ENCODE results near the gene GET4.
A peak's percentile ranks its signal among the peaks of the same experiment; 100 is the strongest.
"Not testable (repeated sequence)": the region's sequence is repeated elsewhere in the genome, so short reads cannot be mapped to it uniquely, and the experiment has no call there.

GET4 gene

GRCh38 chr7:935874-936385, 59.6 kb downstream of the GET4 start:
- Histone ChIP-seq H3K4me1 (ENCODE audit: control insufficient read depth in 2 of 2, insufficient read depth in 2 of 2, low read length in 2 of 2) (no peaks in the 10 kb centered on the region), H3K27me3 (ENCODE audit: control insufficient read depth in 2 of 2, insufficient read depth in 2 of 2, low read length in 2 of 2) (no peaks in the 10 kb centered on the region), H3K4me3 (ENCODE audit: low read length in 2 of 2) (no peak overlapping the region), H3K27ac (ENCODE audit: low read depth in 2 of 2, low read length in 2 of 2) (no peak overlapping the region), H3K36me3 (ENCODE audit: control insufficient read depth in 2 of 2, insufficient read depth in 2 of 2, low read length in 2 of 2) (peaks cover 3 to 6% of the 10 kb centered on the region in 2 donors), H3K9me3 (ENCODE audit: control insufficient read depth in 2 of 2, low read length in 2 of 2) (no peaks in the 10 kb centered on the region), H3K9ac (ENCODE audit: low read depth in 1 of 2, low read length in 2 of 2) (no peak overlapping the region)

- H3K27me3 ChIP-seq (ENCODE audit: control insufficient read depth in 2 of 2, insufficient read depth in 2 of 2, low read length in 2 of 2) = no peaks in the 10 kb centered on the region
- no peaks in the 10 kb centered on the region for H3K4me1 ChIP-seq (ENCODE audit: control insufficient read depth in 2 of 2, insufficient read depth in 2 of 2, low read length in 2 of 2)
- H3K4me3 ChIP-seq (ENCODE audit: low read length in 2 of 2) = no peak overlapping the region
- no peak overlapping the region for H3K27ac ChIP-seq (ENCODE audit: low read depth in 2 of 2, low read length in 2 of 2)
- no peak overlapping the region for H3K9ac ChIP-seq (ENCODE audit: low read depth in 1 of 2, low read length in 2 of 2)
- H3K36me3 ChIP-seq (ENCODE audit: control insufficient read depth in 2 of 2, insufficient read depth in 2 of 2, low read length in 2 of 2) = peaks cover 3 to 6% of the 10 kb centered on the region in 2 donors
- H3K9me3 ChIP-seq (ENCODE audit: control insufficient read depth in 2 of 2, low read length in 2 of 2) = no peaks in the 10 kb centered on the region
Observed at GRCh38 chr7:936386-937054, 60.2 kb downstream of the GET4 start.

- H3K4me1 ChIP-seq (ENCODE audit: control insufficient read depth in 2 of 2, insufficient read depth in 2 of 2, low read length in 2 of 2) = no peaks in the 10 kb centered on the region
- no peak overlapping the region for H3K4me3 ChIP-seq (ENCODE audit: low read length in 2 of 2)
- no peak overlapping the region for H3K27ac ChIP-seq (ENCODE audit: low read depth in 2 of 2, low read length in 2 of 2)
- H3K36me3 ChIP-seq (ENCODE audit: control insufficient read depth in 2 of 2, insufficient read depth in 2 of 2, low read length in 2 of 2) = peaks cover 0 to 6% of the 10 kb centered on the region in 2 donors
- no peaks in the 10 kb centered on the region for H3K27me3 ChIP-seq (ENCODE audit: control insufficient read depth in 2 of 2, insufficient read depth in 2 of 2, low read length in 2 of 2)
- no peaks in the 10 kb centered on the region for H3K9me3 ChIP-seq (ENCODE audit: control insufficient read depth in 2 of 2, low read length in 2 of 2)
- H3K9ac ChIP-seq (ENCODE audit: low read depth in 1 of 2, low read length in 2 of 2) = no peak overlapping the region
Observed at GRCh38 chr7:937856-938484, 61.6 kb downstream of the GET4 start.

GRCh38 chr7:938546-939185, 62.3 kb downstream of the GET4 start:
- H3K36me3 ChIP-seq (ENCODE audit: control insufficient read depth in 2 of 2, insufficient read depth in 2 of 2, low read length in 2 of 2) = peaks cover 0 to 6% of the 10 kb centered on the region in 2 donors
- no peak overlapping the region for H3K4me3 ChIP-seq (ENCODE audit: low read length in 2 of 2)
- H3K27me3 ChIP-seq (ENCODE audit: control insufficient read depth in 2 of 2, insufficient read depth in 2 of 2, low read length in 2 of 2) = no peaks in the 10 kb centered on the region
- H3K27ac ChIP-seq (ENCODE audit: low read depth in 2 of 2, low read length in 2 of 2) = no peak overlapping the region
- no peaks in the 10 kb centered on the region for H3K4me1 ChIP-seq (ENCODE audit: control insufficient read depth in 2 of 2, insufficient read depth in 2 of 2, low read length in 2 of 2)
- H3K9me3 ChIP-seq (ENCODE audit: control insufficient read depth in 2 of 2, low read length in 2 of 2) = no peaks in the 10 kb centered on the region
- no peak overlapping the region for H3K9ac ChIP-seq (ENCODE audit: low read depth in 1 of 2, low read length in 2 of 2)

- no peak overlapping the region for H3K27ac ChIP-seq (ENCODE audit: low read depth in 2 of 2, low read length in 2 of 2)
- peaks cover 2 to 3% of the 10 kb centered on the region in 2 donors for H3K4me1 ChIP-seq (ENCODE audit: control insufficient read depth in 2 of 2, insufficient read depth in 2 of 2, low read length in 2 of 2)
- H3K4me3 ChIP-seq (ENCODE audit: low read length in 2 of 2) = no peak overlapping the region
- no peak overlapping the region for H3K9ac ChIP-seq (ENCODE audit: low read depth in 1 of 2, low read length in 2 of 2)
- H3K36me3 ChIP-seq (ENCODE audit: control insufficient read depth in 2 of 2, insufficient read depth in 2 of 2, low read length in 2 of 2) = peaks cover 0 to 2% of the 10 kb centered on the region in 2 donors
- no peaks in the 10 kb centered on the region for H3K9me3 ChIP-seq (ENCODE audit: control insufficient read depth in 2 of 2, low read length in 2 of 2)
- H3K27me3 ChIP-seq (ENCODE audit: control insufficient read depth in 2 of 2, insufficient read depth in 2 of 2, low read length in 2 of 2) = no peaks in the 10 kb centered on the region
Observed at GRCh38 chr7:939843-940242, 63.5 kb downstream of the GET4 start.

- peaks cover 6 to 9% of the 10 kb centered on the region in 2 donors for H3K4me1 ChIP-seq (ENCODE audit: control insufficient read depth in 2 of 2, insufficient read depth in 2 of 2, low read length in 2 of 2)
- H3K36me3 ChIP-seq (ENCODE audit: control insufficient read depth in 2 of 2, insufficient read depth in 2 of 2, low read length in 2 of 2) = peaks cover 0 to 2% of the 10 kb centered on the region in 2 donors
- no peaks in the 10 kb centered on the region for H3K27me3 ChIP-seq (ENCODE audit: control insufficient read depth in 2 of 2, insufficient read depth in 2 of 2, low read length in 2 of 2)
- H3K4me3 ChIP-seq (ENCODE audit: low read length in 2 of 2) = no peak overlapping the region
- H3K9ac ChIP-seq (ENCODE audit: low read depth in 1 of 2, low read length in 2 of 2) = no peak overlapping the region
- H3K27ac ChIP-seq (ENCODE audit: low read depth in 2 of 2, low read length in 2 of 2) = no peak overlapping the region
- no peaks in the 10 kb centered on the region for H3K9me3 ChIP-seq (ENCODE audit: control insufficient read depth in 2 of 2, low read length in 2 of 2)
Observed at GRCh38 chr7:940599-941408, 64.5 kb downstream of the GET4 start.

- not testable (repeated sequence) for H3K27me3 ChIP-seq (ENCODE audit: control insufficient read depth in 2 of 2, insufficient read depth in 2 of 2, low read length in 2 of 2); H3K9me3 ChIP-seq (ENCODE audit: control insufficient read depth in 2 of 2, low read length in 2 of 2); H3K9ac ChIP-seq (ENCODE audit: low read depth in 1 of 2, low read length in 2 of 2); H3K4me3 ChIP-seq (ENCODE audit: low read length in 2 of 2); H3K27ac ChIP-seq (ENCODE audit: low read depth in 2 of 2, low read length in 2 of 2); H3K36me3 ChIP-seq (ENCODE audit: control insufficient read depth in 2 of 2, insufficient read depth in 2 of 2, low read length in 2 of 2)
- peaks cover 17 to 23% of the 10 kb centered on the region in 2 donors for H3K4me1 ChIP-seq (ENCODE audit: control insufficient read depth in 2 of 2, insufficient read depth in 2 of 2, low read length in 2 of 2)
Observed at GRCh38 chr7:943793-944192, 67.4 kb downstream of the GET4 start.

- Histone ChIP-seq H3K4me1 (ENCODE audit: control insufficient read depth in 2 of 2, insufficient read depth in 2 of 2, low read length in 2 of 2) (peaks cover 22 to 23% of the 10 kb centered on the region in 2 donors), H3K36me3 (ENCODE audit: control insufficient read depth in 2 of 2, insufficient read depth in 2 of 2, low read length in 2 of 2) (no peaks in the 10 kb centered on the region), H3K4me3 (ENCODE audit: low read length in 2 of 2) (peak overlapping the region; percentile 50 to 62), H3K9ac (ENCODE audit: low read depth in 1 of 2, low read length in 2 of 2) (peak overlapping the region; percentile 76 to 89), H3K9me3 (ENCODE audit: control insufficient read depth in 2 of 2, low read length in 2 of 2) (no peaks in the 10 kb centered on the region), H3K27me3 (ENCODE audit: control insufficient read depth in 2 of 2, insufficient read depth in 2 of 2, low read length in 2 of 2) (no peaks in the 10 kb centered on the region), H3K27ac (ENCODE audit: low read depth in 2 of 2, low read length in 2 of 2) (peak overlapping the region; percentile 95 to 96)
Observed at GRCh38 chr7:944744-945143, 68.4 kb downstream of the GET4 start.

- H3K27me3 ChIP-seq (ENCODE audit: control insufficient read depth in 2 of 2, insufficient read depth in 2 of 2, low read length in 2 of 2) = no peaks in the 10 kb centered on the region
- peak overlapping the region; percentile 95 to 96 for H3K27ac ChIP-seq (ENCODE audit: low read depth in 2 of 2, low read length in 2 of 2)
- peaks cover 22 to 27% of the 10 kb centered on the region in 2 donors for H3K4me1 ChIP-seq (ENCODE audit: control insufficient read depth in 2 of 2, insufficient read depth in 2 of 2, low read length in 2 of 2)
- H3K36me3 ChIP-seq (ENCODE audit: control insufficient read depth in 2 of 2, insufficient read depth in 2 of 2, low read length in 2 of 2) = no peaks in the 10 kb centered on the region
- H3K9ac ChIP-seq (ENCODE audit: low read depth in 1 of 2, low read length in 2 of 2) = peak overlapping the region; percentile 76 to 89
- H3K4me3 ChIP-seq (ENCODE audit: low read length in 2 of 2) = peak overlapping the region; percentile 50 to 62
- no peaks in the 10 kb centered on the region for H3K9me3 ChIP-seq (ENCODE audit: control insufficient read depth in 2 of 2, low read length in 2 of 2)
Observed at GRCh38 chr7:945147-945555, 68.8 kb downstream of the GET4 start.

All from mucosa of rectum (tissue), 2 donors.